GM21576 (cell line): Measurements from ENCODE around the gene SCYL1.
"Not testable (repeated sequence)": the region's sequence is repeated elsewhere in the genome, so short reads cannot be mapped to it uniquely, and the experiment has no call there.

Source experiments
- ATAC-seq: cut with Tn5 transposase; IDR thresholded peaks from one replicate; pipeline ENCODE4 v1.9.1; 2021; ENCODE audit warnings: mild to moderate bottlenecking, moderate library complexity; ENCODE audit not compliant: unreplicated experiment

Gene SCYL1

GRCh38 chr11:65504674-65505465 lies 20.0 kb upstream of the SCYL1 start:
- no peak for ATAC-seq

DNA sequence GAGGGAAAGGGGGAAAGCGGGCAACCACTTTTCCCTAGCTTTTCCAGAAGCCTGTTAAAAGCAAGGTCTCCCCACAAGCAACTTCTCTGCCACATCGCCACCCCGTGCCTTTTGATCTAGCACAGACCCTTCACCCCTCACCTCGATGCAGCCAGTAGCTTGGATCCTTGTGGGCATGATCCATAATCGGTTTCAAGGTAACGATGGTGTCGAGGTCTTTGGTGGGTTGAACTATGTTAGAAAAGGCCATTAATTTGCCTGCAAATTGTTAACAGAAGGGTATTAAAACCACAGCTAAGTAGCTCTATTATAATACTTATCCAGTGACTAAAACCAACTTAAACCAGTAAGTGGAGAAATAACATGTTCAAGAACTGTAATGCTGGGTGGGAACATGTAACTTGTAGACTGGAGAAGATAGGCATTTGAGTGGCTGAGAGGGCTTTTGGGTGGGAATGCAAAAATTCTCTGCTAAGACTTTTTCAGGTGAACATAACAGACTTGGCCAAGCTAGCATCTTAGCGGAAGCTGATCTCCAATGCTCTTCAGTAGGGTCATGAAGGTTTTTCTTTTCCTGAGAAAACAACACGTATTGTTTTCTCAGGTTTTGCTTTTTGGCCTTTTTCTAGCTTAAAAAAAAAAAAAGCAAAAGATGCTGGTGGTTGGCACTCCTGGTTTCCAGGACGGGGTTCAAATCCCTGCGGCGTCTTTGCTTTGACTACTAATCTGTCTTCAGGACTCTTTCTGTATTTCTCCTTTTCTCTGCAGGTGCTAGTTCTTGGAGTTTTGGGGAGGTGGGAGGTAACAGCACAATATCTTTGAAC lies 19.2 kb upstream of the SCYL1 start:
- no peak for ATAC-seq

- peak; percentile 0 for ATAC-seq
Measured at GRCh38 chr11:65506290-65506771, 18.6 kb upstream of the SCYL1 start.

DNA sequence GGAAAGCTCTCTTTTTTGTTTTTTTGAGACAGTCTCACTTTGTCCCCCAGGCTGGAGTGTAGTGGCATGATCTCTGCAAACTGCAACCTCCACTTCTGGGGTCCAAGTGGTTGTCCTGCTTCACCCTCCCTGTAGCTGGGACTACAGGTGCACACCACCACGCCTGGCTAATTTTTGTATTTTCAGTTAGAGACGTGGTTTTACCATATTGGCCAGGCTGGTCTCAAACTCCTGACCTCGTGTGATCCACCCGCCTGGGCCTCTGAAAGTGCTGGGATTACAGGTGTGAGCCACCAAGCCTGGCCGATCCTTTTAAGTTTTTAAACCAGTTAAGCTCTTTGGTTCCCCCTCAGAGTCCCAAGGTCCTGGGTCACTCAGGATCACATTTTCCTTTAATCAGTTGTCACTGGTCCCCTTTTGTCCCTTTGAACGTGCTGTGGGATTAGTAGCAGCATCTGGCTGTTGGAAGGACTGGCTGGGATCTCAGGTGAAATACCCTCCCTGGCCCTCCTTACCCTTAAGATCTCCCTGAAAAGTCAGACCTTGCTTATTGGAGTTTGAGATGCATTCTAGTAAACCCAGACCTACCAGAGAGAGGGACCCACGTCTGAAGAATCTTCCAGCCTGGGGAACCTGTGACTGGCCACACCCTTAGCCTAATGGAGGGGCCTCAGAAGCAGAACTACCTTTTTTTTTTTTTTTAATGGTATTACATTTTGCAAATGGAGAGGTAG lies 17.9 kb upstream of the SCYL1 start:
- ATAC-seq = peak; percentile 35

DNA sequence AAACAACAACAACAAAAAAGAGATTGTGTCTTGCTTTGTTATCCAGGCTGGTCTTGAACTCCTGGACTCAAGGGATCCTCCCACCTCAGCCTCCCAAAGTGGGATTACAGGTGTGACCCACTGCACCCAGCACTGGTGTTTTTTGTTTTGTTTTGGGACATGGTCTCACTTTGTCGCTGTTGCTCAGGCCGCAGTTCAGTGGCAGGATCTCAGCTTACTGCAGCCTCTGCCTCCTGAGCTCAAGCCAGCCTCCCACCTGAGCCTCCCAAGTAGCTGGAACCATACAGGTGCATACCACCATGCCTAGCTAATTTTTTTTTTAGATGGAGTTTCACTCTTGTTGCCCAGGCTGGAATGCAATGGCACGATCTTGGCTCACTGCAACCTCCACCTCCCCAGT lies 12.6 kb upstream of the SCYL1 start:
- ATAC-seq = not testable (repeated sequence)

DNA sequence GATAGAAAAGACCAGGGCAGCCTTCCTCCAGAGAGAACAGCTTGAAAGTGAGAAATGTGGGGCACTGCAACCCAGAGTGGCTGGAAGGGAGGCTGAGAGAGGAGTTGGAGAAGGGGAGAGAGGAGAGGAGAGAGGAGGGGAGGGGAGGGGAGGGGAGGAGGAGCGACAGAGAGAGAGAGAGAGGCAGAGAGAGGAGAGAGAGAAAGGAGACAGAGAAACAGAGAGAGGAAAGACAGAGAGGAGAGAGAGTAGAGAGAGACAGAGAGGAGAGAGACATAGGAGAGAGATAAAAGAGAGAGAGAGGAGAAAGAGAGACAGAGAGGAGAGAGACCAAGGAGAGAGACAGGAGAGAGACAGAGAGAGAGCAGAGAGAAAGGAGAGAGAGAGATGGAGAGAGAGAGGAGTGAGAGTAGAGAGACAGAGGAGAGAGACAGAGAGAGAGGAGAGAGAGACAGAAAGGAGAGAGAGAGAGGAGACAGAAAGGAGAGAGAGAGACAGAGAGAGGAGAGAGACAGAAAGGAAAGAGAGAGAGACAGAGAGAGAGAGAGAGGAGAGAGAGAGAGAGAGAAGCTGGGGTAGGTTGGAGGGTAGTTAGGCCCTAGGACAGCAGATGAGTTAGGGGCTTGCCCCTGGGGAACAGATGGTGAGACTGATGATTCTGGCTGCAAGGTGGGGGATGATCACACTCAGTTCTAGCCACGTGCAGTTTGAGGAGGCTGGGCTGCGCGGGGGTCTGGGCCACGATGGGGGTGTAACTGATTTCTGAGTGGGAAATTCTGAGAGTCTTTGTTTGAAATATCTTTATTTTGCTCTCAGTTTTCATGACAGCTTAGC lies 8.5 kb upstream of the SCYL1 start:
- ATAC-seq = no peak

GRCh38 chr11:65518941-65519549 lies 5.8 kb upstream of the SCYL1 start:
- not testable (repeated sequence) for ATAC-seq

DNA sequence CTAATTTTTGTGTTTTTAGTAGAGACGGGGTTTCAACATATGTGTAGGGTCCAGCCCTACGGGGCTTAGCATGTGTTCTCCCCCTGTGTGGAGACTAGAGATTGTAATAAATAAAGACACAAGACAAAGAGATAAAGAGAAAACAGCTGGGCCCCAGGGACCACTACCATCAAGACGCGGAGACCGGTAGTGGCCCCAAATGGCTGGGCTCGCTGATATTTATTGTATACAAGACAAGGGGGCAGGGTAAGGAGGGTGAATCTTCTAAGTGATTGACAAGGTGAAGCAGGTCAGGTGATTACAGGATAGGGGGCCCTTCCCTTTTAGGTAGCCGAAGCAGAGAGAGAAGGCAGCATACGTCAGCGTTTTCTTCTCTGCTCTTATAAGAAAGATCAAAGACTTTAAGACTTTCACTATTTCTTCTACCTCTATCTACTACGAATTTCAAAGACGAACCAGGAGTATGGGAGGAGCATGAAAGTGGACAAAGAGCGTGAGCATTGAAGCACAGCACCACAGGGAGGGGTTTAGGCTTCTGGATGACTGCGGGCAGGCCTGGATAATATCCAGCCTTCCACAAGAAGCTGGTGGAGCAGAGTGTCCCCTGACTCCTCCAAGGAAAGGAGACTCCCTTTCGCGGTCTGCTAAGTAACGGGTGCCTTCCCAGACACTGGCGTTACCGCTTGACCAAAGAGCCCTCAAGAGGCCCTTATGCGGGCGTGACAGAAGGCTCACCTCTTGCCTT lies 2.9 kb upstream of the SCYL1 start:
- not testable (repeated sequence) for ATAC-seq

GRCh38 chr11:65522718-65523630 lies 1.9 kb upstream of the SCYL1 start:
- ATAC-seq = not testable (repeated sequence)

DNA sequence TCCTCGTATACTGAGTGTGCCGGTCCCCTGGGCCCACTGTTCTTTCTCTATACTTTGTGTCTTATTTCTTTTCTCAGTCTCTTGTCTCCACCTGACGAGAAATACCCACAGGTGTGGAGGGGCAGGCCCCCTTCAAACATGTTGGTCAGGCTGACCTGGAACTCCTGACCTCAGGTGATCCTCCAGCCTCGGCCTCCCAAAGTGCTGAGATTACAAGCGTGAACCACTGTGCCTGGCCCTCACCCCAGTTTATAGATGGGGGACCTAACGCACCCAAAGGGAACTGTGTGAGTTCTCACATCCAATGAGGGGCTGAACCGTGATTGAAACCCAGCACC lies 1.3 kb upstream of the SCYL1 start:
- ATAC-seq = not testable (repeated sequence)

GRCh38 chr11:65524014-65524740 lies 706 bp upstream of the SCYL1 start:
- no peak for ATAC-seq

DNA sequence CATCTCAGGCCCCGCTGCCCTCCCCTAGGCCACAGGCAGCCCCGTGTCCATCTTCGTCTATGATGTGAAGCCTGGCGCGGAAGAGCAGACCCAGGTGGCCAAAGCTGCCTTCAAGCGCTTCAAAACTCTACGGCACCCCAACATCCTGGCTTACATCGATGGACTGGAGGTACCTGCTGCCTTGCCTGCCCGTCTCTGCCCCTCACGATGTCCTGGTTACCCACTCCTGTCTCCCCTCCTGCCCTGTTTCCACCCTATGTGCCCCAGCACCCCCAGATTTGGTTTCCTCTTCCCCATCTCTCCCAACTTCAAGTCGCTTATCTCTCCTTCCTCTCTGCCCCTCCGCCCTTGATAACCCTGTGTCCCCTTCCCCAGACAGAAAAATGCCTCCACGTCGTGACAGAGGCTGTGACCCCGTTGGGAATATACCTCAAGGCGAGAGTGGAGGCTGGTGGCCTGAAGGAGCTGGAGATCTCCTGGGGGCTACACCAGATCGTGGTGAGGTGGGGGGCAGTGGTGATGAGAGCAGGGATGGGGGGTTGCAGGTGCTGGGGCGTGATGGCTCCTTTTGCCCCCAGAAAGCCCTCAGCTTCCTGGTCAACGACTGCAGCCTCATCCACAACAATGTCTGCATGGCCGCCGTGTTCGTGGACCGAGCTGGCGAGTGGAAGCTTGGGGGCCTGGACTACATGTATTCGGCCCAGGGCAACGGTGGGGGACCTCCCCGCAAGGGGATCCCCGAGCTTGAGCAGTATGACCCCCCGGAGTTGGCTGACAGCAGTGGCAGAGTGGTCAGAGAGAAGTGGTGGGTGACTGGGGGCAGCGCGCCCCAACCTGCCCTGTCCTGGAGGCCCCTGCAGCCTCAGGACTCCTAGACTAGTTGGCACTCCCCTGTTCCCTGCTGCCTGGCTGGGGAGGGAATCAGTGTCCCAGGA lies 930 bp downstream of the SCYL1 start:
- ATAC-seq = no peak

DNA sequence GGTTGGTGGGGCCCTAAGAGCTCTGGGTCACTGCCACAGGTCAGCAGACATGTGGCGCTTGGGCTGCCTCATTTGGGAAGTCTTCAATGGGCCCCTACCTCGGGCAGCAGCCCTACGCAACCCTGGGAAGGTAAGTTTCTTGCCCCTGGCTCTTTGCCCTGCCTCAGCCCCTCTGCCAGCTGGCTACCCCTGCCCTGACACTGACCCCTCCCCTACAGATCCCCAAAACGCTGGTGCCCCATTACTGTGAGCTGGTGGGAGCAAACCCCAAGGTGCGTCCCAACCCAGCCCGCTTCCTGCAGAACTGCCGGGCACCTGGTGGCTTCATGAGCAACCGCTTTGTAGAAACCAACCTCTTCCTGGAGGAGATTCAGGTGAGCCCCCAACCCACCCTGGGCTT lies 1.9 kb downstream of the SCYL1 start:
- no peak for ATAC-seq

GRCh38 chr11:65528819-65529350 lies 4.0 kb downstream of the SCYL1 start:
- no peak for ATAC-seq

GRCh38 chr11:65529475-65530156 lies 4.7 kb downstream of the SCYL1 start:
- ATAC-seq = no peak

DNA sequence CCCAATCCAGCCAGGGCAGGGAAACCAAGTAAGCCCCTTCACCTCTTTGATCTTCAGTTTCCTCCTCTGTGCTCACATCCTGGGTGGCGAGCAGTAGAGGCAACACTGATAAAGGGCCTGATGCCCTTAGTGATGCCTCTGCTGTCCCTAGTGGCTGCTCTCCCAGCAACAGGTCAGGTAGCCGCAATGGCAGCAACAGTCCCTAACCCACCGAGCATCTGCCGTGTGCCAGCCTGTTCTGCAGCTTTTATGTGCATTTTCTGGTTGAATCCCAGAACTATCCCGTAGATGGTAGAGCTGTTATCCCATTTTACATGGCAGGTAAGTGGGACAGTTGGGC lies 5.2 kb downstream of the SCYL1 start:
- ATAC-seq = no peak
